Heart left ventricle (tissue), 16 donors: ENCODE data around the gene MED17. TPM values are rescaled to one million over a fixed set of nuclear protein-coding genes. Genes with fewer than 3 reads are reported as not detected.

Experiments
- ATAC-seq, 4 donors: fragments of 200-7000 bp; cut with Tn5 transposase; one replicate each; pipeline ENCODE4 v1.9.1; 2020 to 2022; ENCODE audit warnings: moderate library complexity in 4 of 4, mild to moderate bottlenecking in 3 of 4, moderate number of reproducible peaks in 1 of 4
- DNase-seq, 5 donors: peaks; one replicate each; pipeline ENCODE4 v3.0.0-alpha.2; 2020
- H3K27ac ChIP-seq, 12 donors: fragments of 200-600 bp; sonication (generic) in 4 of 12; one replicate each; pipeline versions ENCODE4 v1.5.0 to v1.8.0; 2016 to 2022; ENCODE audit warnings: mild to moderate bottlenecking in 2 of 12
- H3K27me3 ChIP-seq, 9 donors: fragments of 200-600 bp; sonication (generic) in 2 of 9; one replicate each; pipeline versions ENCODE4 v1.5.1 to v1.8.0; 2016 to 2022; ENCODE audit warnings: mild to moderate bottlenecking in 3 of 9
- H3K36me3 ChIP-seq, 9 donors: fragments of 200-600 bp; sonication (generic) in 2 of 9; one replicate each; pipeline versions ENCODE4 v1.5.0 to v1.8.0; 2018 to 2022; ENCODE audit warnings: mild to moderate bottlenecking in 2 of 9
- H3K4me1 ChIP-seq, 12 donors: fragments of 200-600 bp; sonication (generic) in 4 of 12; one replicate each; pipeline versions ENCODE4 v1.5.0 to v1.8.0; 2016 to 2022; ENCODE audit warnings: mild to moderate bottlenecking in 3 of 12
- H3K4me3 ChIP-seq, 12 donors: fragments of 200-600 bp; sonication (generic) in 4 of 12; one replicate each; pipeline versions ENCODE4 v1.5.0 to v1.8.0; 2017 to 2022; ENCODE audit warnings: mild to moderate bottlenecking in 9 of 12, moderate library complexity in 4 of 12
- H3K9me3 ChIP-seq, 12 donors: fragments of 200-600 bp; sonication (generic) in 4 of 12; one replicate each; pipeline versions ENCODE4 v1.5.0 to v1.8.0; 2016 to 2022; ENCODE audit warnings: mild to moderate bottlenecking in 1 of 12
- POLR2A ChIP-seq, 2 donors: fragments of 450-650 bp; IDR thresholded peaks; one replicate each; pipeline ENCODE4 v1.6.1; 2017; ENCODE audit warnings: antibody characterized with exemption in 2 of 2, mild to moderate bottlenecking in 2 of 2, moderate library complexity in 2 of 2
- WGBS, 4 donors: extraction: QIAGEN DNeasy Blood & Tissue Kit in 2 of 4; methylation state at CpG; one replicate each; pipeline versions ENCODE4 v1.1.5 to v1.1.7; 2013 to 2018; 5-methylcytosine and 5-hydroxymethylcytosine counted together
- intact Hi-C, 10 donors: fragments of 100-400 bp; cut with DNase I; formaldehyde crosslinking; loops; one replicate each; pipeline versions ENCODE4 v1.11.1 to v1.14.2; 2022
- polyA plus RNA-seq, 2 donors: library from polyadenylated mRNA; stranded (reverse); fragments of 200-250 nt; gene quantifications; one replicate each; pipeline ENCODE4 v1.2.3, GENCODE V29; 2013
- total RNA-seq, 9 donors: library from RNA; depleted of rRNA in 2 of 9; stranded (reverse); fragments of >200 nt in 2 of 9; fragmentation: NEBNext Ultra II Directional in 3 of 9; extraction: Animal tissue kit (Norgen Biotek cat#: 25700) in 3 of 9; gene quantifications; one replicate each; pipeline versions ENCODE4 v1.1.0 to v1.2.4, GENCODE V29; 2016 to 2023
- TF ChIP-seq, protein P1 (sequence below), 12 donors: fragments of 200-600 bp; sonication (generic) in 4 of 12; IDR thresholded peaks; one replicate each; pipeline versions ENCODE4 v1.5.0 to v1.8.0; 2018 to 2022; ENCODE audit warnings: antibody characterized with exemption in 12 of 12, mild to moderate bottlenecking in 5 of 12
- donor health status: ischemic (EF 13 %, LVEDD 7.1; RV severe dilation, severe dysfunction).
- donor health status: healthy with polysubstance abuse.
- donor health status: DM: no; HTN: yes; CAD: no.
- donor health status: DM: no; HTN: no; CAD: no.
- donor health status: ischemic (EF 25% LVEDD 6.9; RV normal size, moderate dysfunction).
- donor health status: ischemic (EF 25% LVEDD 5.7; RV mildly dilated, moderate dysfunction).
- donor health status: healthy.
- donor health status: DM: yes; HTN: yes; CAD: no.
- donor health status: ischemic (EF 35%, LVEDD 5.7; RV mildly dilated, moderate dysfunction).
- donor health status: nonischemic (EF 11% LVEDD 7.7; RV severe dilation, severe dysfunction).
- donor health status: DM: yes; HTN: yes; CAD: no.
- donor health status: PGD.
- donor health status: ischemic (EF 29% LVEDD 5.4; RV normal size, mild dysfunction).
- donor health status: nonischemic (EF 23%, LVEDD 6.1; RV moderate dilation, normal function).

Gene MED17
- total and polyA plus RNA-seq, 11 donors, result 9.2 to 28.6 (median 16.1) TPM

DNA sequence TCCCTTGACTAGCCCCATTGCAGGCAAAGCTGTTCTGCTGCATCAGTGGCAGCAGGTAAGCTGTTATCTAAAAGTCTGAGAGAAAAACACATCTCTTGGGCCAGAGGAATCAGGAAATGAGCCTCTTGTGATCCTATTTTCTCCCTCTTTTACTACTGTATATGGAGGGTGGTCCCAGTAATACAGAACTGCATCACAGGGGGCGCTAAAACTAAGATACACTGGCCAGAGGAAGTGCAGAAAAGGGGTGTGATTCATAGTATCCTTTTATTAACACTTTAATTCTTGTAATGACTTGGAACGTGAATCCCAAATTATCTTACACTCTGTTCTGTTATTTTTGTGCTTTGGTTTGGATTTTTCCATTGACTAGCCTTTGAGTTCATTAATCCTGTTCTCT lies 8.8 kb upstream of the MED17 start:
- Histone ChIP-seq H3K4me3 (no peak overlapping the region), H3K27me3 (no peaks in the 10 kb centered on the region), H3K27ac (no peak overlapping the region), H3K4me1 (peaks cover 0 to 5% (median 0%) of the 10 kb centered on the region in 12 donors), H3K9me3 (no peaks in the 10 kb centered on the region), H3K36me3 (no peaks in the 10 kb centered on the region)
- DNase-seq, result no peak
- 43 to 60% (median 52%) methylated on average over 2 of the region's 2 CpGs for WGBS, 4 donors
- intact Hi-C loops, result no loop called here
- TF ChIP-seq, protein P1, sequence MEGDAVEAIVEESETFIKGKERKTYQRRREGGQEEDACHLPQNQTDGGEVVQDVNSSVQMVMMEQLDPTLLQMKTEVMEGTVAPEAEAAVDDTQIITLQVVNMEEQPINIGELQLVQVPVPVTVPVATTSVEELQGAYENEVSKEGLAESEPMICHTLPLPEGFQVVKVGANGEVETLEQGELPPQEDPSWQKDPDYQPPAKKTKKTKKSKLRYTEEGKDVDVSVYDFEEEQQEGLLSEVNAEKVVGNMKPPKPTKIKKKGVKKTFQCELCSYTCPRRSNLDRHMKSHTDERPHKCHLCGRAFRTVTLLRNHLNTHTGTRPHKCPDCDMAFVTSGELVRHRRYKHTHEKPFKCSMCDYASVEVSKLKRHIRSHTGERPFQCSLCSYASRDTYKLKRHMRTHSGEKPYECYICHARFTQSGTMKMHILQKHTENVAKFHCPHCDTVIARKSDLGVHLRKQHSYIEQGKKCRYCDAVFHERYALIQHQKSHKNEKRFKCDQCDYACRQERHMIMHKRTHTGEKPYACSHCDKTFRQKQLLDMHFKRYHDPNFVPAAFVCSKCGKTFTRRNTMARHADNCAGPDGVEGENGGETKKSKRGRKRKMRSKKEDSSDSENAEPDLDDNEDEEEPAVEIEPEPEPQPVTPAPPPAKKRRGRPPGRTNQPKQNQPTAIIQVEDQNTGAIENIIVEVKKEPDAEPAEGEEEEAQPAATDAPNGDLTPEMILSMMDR (IDR thresholded peaks at IDR 0.05), result no peak
- no peak for TF ChIP-seq POLR2A (IDR thresholded peaks at IDR 0.05)
- ATAC-seq, result no peak

DNA sequence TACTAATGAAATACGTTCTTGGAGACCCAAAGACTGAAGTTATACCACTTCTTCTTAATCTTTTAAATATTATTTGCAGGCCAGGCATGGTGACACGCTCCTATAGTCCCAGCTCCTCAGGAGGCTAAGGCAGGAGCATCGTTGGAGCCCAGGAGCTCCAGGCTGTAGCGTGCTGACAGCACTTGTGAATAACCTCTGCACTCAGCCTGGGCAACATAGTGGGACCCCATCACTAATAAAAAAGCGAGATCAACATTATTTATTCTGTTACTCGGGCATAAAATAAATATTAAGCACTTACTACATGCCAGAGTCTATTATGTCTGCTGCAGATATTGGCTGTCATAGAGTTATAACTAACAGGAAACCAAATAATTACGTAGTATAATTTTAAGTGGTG lies 720 bp upstream of the MED17 start:
- no peak for TF ChIP-seq POLR2A (IDR thresholded peaks at IDR 0.05)
- TF ChIP-seq, protein P1 (IDR thresholded peaks at IDR 0.05), result no peak
- DNase-seq (no peak), ATAC-seq (no peak)
- H3K27ac ChIP-seq, result peak overlapping the region in 10 of 12 donors; percentile 88 to 98 (median 95)
- peaks cover 0 to 36% (median 30%) of the 10 kb centered on the region in 12 donors for H3K4me1 ChIP-seq
- H3K27me3 ChIP-seq, result no peaks in the 10 kb centered on the region
- peak overlapping the region; percentile 75 to 98 (median 88) for H3K4me3 ChIP-seq
- H3K36me3 ChIP-seq, result peaks cover 0 to 18% (median 4%) of the 10 kb centered on the region in 9 donors
- no peaks in the 10 kb centered on the region for H3K9me3 ChIP-seq
- intact Hi-C loops, result loop anchor here in 8 of 10 donors (5.0 kb wide), 1 partner anchor 41 kb away; the partner anchor contains the start of genes C11orf54 (in 8 of the 8) and TAF1D (in 8 of the 8)
- WGBS, 4 donors, result 54 to 61% (median 60%) methylated on average over 7 of the region's 7 CpGs

DNA sequence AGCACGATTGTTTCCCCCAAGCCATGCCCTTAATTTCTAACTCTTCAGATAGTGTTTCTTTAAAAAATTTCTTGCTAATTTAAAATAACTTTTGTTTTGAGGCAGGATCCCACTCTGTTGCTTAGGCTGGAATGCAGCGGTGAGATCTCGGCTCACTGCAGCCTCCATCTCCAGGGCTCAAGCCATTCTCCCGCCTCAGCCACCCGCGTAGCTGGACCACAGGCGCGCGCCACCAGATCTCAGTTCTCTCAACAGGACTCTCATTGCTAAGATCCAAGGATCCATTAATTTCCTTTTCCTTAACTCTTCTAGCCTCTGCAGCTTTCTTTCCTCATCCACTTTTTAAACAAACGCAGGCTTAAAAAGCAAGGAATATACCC lies 327 bp upstream of the MED17 start:
- intact Hi-C loops, result loop anchor here in 9 of 10 donors (1.0 to 5.0 kb wide), 2 partner anchors 41 to 42 kb away; partner anchors contain the start of genes C11orf54 (in 9 of the 9) and TAF1D (in 9 of the 9)
- no peaks in the 10 kb centered on the region for H3K9me3 ChIP-seq
- WGBS, 4 donors, result 0 to 1% (median 0%) methylated on average over 10 of the region's 10 CpGs
- no peak for TF ChIP-seq POLR2A (IDR thresholded peaks at IDR 0.05)
- TF ChIP-seq, protein P1 (IDR thresholded peaks at IDR 0.05), result no peak
- peak; percentile 43 to 62 (median 54) for ATAC-seq
- H3K4me3 ChIP-seq, result peak overlapping the region; percentile 75 to 98 (median 88)
- DNase-seq, result peak in 2 of 5 donors; percentile 38 to 70
- H3K27ac ChIP-seq, result peak overlapping the region; percentile 84 to 98 (median 95)
- H3K27me3 ChIP-seq, result no peaks in the 10 kb centered on the region
- peaks cover 0 to 36% (median 30%) of the 10 kb centered on the region in 12 donors for H3K4me1 ChIP-seq
- H3K36me3 ChIP-seq, result peaks cover 0 to 22% (median 8%) of the 10 kb centered on the region in 9 donors

DNA sequence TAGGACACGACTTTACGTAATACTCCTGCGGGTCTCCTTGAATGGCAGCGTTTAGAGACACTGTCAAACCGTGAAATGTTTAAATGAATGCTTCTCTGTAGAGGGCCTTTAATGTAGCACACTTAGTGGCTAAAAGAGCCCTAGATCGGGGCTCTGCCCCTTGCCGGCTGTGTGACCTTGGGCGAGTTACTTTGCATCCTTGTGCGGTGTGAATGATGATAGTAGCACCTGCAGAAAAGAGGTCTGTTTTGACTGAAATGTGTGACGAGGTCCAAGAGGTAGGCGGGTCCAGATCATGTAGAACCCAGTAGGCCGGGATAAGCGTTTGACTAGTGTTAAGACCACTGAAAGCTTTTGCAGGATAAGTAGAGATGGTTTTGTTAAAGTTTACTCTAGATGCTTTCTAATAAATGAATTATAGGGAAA lies 866 bp downstream of the MED17 start:
- peak overlapping the region; percentile 75 to 98 (median 88) for H3K4me3 ChIP-seq
- H3K27me3 ChIP-seq, result no peaks in the 10 kb centered on the region
- intact Hi-C loops, result loop anchor here in 9 of 10 donors (1.0 to 5.0 kb wide), 2 partner anchors 43 to 44 kb away; partner anchors contain the start of genes C11orf54 (in 9 of the 9) and TAF1D (in 9 of the 9)
- WGBS, 4 donors, result 0 to 1% (median 0%) methylated on average over 12 to 13 of the region's 13 CpGs
- H3K4me1 ChIP-seq, result peaks cover 0 to 36% (median 30%) of the 10 kb centered on the region in 12 donors
- H3K36me3 ChIP-seq, result peaks cover 0 to 34% (median 20%) of the 10 kb centered on the region in 9 donors
- peak overlapping the region; percentile 84 to 98 (median 95) for H3K27ac ChIP-seq
- H3K9me3 ChIP-seq, result no peaks in the 10 kb centered on the region
- ATAC-seq, result peak in 1 of 4 donors; percentile 2
- DNase-seq, result no peak
- TF ChIP-seq, protein P1 (IDR thresholded peaks at IDR 0.05), result no peak
- no peak for TF ChIP-seq POLR2A (IDR thresholded peaks at IDR 0.05)
